Gastroesophageal sphincter (tissue), 3 donors: ENCODE measurements around the gene AQR.

ENCODE experiments used
- EP300 ChIP-seq: sonication (generic); formaldehyde crosslinking; IDR thresholded peaks from one replicate; pipeline ENCODE4 v1.6.1; 2017; ENCODE audit warnings: antibody characterized with exemption, mild to moderate bottlenecking
- POLR2A ChIP-seq, 2 donors: fragments of 450-650 bp; IDR thresholded peaks; one replicate each; pipeline ENCODE4 v1.6.1; 2017; ENCODE audit warnings: antibody characterized with exemption in 2 of 2, mild to moderate bottlenecking in 2 of 2, moderate library complexity in 1 of 2
- TF ChIP-seq, protein P1 (sequence below), 4 experiments: fragments of 200-600 bp in 2 of 4; fragments of 450-650 bp in 2 of 4; sonication (generic) in 1 of 4; IDR thresholded peaks; one replicate each; pipeline ENCODE4 v1.5.1; 2017 to 2019; ENCODE audit warnings: antibody characterized with exemption in 4 of 4, mild to moderate bottlenecking in 2 of 4, moderate library complexity in 2 of 4

DNA sequence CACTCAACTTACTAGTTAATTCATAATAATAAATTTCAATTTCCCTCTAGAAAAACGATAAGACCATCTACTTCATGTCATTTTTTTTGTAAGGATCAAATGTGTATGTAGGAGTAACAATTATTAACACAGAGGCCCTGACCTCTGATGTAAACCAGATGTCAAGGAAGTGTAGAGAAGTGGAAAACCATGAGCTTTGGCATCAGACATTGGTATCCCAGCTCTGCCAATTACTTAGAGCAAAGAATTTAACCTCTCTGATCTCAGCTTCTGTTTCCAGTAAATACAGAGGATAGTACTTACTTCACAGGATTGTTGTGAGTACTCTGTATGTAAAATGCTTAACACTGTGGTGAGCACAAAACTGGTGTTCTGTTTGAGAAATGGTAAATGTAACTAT lies 17.5 kb downstream of the AQR start:
- TF ChIP-seq, protein P1, sequence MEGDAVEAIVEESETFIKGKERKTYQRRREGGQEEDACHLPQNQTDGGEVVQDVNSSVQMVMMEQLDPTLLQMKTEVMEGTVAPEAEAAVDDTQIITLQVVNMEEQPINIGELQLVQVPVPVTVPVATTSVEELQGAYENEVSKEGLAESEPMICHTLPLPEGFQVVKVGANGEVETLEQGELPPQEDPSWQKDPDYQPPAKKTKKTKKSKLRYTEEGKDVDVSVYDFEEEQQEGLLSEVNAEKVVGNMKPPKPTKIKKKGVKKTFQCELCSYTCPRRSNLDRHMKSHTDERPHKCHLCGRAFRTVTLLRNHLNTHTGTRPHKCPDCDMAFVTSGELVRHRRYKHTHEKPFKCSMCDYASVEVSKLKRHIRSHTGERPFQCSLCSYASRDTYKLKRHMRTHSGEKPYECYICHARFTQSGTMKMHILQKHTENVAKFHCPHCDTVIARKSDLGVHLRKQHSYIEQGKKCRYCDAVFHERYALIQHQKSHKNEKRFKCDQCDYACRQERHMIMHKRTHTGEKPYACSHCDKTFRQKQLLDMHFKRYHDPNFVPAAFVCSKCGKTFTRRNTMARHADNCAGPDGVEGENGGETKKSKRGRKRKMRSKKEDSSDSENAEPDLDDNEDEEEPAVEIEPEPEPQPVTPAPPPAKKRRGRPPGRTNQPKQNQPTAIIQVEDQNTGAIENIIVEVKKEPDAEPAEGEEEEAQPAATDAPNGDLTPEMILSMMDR (IDR thresholded peaks at IDR 0.05): no peak
- TF ChIP-seq POLR2A (IDR thresholded peaks at IDR 0.05): no peak
- TF ChIP-seq EP300: no peak
